SH-SY5Y (cell line): Measurements from ENCODE around the gene OR11L1.

Source experiments
- GATA2 ChIP-seq: IDR thresholded peaks from 2 replicates; pipeline ENCODE4 v1.6.1; 2011; ENCODE audit warnings: mild to moderate bottlenecking, low read depth, low read length
- GATA3 ChIP-seq: IDR thresholded peaks from 2 replicates; pipeline ENCODE4 v1.6.1; 2011; ENCODE audit warnings: low read depth, mild to moderate bottlenecking, low read length, moderate library complexity

Gene OR11L1

DNA sequence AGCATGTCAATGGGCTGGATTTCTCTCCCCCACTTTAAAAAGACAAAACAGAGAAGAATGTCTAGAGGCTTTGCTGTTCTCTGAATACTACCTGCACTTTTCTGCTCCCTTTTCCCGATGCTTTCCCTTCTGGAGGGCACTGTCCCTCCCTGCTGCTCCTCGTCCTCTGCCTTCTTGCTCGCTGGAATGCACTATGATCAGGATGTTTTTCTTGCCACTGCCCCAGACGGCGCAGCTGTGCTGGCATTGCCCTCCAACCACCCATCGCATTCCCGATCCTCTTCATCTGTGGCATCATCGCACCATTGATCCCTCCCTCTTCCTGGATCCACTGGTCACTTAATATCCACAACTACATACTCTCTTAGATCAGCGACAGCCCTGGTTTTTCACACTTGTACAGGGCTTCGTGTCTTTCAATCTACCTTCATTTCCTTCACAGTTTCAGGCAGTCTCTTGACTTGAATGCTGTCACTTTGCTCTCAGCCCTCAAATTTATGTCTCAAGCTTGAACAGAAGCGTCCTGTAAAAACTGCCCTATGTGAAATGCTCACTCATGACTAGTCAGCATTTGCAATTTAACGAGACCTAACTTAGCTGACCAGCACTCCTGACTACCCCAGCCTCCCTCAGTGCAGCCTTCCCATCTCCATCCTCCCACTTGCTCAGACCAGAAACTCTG, 3.5 kb upstream of the OR11L1 start:
- no peak for TF ChIP-seq GATA2
- TF ChIP-seq GATA3: no peak

DNA sequence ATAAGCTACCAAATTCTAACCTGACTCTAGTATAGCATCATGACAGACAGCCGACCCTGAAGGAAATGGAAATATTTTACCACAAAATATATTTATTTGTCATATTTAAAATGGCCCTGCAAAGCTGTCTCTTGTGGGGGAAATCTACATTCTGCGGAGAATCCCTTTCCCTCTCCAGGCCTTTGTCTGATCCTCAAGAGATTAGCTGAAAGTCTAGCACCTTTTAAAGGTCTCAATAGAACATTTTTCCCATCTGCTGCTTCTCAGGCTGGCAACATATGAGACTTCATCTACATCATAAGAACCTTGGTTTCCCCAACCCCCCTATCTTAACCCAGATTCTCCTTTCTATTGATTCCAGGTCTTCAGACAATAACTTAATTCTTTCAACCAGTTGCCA, 1.7 kb upstream of the OR11L1 start:
- TF ChIP-seq GATA2 (no peak), GATA3 (no peak)

DNA sequence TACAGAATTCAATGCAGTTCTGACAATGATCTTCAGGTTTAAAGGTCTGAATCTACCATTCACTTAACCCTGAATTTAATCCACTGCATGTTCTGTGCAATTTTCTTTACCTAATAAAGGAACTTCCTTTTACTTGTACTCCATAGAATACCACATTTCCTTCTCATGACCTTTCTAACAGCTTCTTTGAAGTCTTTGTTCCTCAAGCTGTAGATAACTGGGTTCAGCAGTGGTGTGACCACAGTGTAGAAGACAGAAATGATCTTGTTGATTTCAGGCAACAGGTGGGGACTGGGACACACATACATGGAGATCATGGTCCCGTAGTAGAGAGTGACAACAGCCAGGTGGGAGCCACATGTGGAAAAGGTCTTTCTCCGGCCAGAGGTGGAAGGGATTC, 878 bp downstream of the OR11L1 start:
- TF ChIP-seq GATA2: no peak
- no peak for TF ChIP-seq GATA3

DNA sequence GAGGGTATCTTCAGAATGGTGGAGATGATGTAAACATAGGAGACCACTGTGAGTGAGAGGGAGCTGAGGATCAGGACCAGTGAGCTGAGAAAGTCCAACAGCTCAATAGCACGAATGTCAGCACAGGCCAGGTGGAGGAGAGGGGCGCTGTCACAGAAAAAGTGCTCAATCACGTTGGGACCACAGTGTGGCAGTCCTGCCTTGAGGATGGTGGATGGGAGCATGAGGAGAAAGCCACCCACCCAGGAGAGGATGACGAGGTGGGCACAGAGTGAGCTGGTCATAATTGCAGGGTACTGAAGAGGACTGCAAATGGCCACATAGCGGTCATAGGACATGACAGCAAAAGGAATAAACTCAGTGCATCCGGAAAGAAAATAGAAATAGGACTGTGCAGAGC, 8.1 kb downstream of the OR11L1 start:
- TF ChIP-seq GATA3: no peak
- TF ChIP-seq GATA2: no peak

DNA sequence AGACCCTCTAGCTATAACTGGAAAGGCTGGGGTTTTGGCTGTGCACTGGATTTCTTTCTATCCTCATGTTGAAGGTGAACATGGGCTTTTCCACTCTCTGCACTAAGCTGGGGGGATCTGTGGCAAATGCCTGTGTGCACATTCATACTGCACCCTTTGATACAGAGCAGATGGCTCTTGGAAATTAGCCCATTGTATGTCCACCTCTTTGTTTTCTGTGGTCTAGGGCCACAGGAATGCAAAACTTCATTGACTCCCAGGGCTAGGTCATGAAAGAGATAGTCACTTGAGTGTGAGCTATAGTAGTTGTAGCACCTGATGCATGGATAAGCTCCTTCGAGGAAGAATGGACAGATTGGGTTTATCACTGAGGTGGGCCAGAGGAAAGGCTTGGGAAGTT, 12.0 kb downstream of the OR11L1 start:
- TF ChIP-seq GATA2 (no peak), GATA3 (no peak)

DNA sequence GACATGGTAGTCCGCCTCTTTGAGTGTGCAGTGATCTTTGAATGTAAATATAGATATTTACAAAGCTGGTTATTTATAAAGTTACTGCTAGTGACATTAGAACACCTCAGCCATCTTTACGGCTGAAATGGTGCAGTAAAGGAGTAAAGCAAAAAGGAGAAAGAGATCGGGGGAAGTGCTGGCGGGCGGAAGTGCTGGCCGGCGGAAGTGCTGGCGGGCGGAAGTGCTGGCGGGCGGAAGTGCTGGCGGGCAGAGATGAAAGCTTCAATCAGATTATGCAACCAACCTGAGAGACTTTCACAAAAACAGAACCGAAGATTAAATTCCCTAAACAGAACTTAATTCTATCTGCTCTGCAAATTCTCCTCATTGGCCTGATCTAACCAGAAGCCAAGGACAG, 16.3 kb downstream of the OR11L1 start:
- TF ChIP-seq GATA2: no peak
- TF ChIP-seq GATA3: no peak

DNA sequence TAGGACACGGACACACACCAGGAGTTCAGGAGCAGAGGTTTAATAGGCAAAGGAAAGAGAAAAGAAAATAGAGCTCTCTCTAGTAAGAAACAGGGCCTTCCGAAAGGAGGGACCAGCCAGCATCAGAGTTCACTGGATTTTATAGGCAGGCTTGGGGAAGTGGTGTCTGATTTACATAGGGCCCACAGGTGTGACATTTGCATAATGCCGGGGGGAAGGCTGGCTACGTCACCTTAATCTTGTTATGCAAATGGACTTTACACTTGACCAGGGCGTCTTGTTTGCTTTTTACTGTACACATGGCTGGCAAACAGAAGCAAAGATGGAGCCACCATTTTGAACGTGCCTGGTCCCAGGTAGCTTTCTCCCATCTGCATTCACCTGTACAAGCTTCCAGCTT, 17.7 kb downstream of the OR11L1 start, which contains the start of gene OR14A16:
TSS of gene OR14A16 (minus strand) at position 97 of the 400 bp plus-strand sequence. CDS start 8,390 bp downstream, outside the sequence.
- TF ChIP-seq GATA2 (no peak), GATA3 (no peak)

DNA sequence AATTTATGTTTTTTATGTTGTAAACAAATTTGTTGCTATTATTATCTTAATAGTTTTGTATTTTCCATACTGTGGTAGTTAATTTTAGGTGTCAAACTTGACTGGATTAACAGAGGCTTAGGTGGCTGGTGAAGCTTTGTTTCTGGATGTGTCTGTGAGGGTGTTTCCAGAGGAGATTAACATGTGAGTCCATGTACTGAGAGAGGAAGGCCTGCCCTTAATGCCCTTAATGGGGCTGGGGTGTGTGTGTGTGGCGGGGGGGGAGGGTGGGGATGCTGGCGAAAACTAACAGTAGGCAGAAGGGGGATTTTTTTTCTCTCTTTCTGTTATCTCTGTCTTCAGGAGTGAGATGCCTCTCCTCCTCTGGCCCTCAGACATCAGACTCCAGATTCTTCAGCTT, 19.6 kb downstream of the OR11L1 start:
- no peak for TF ChIP-seq GATA2

DNA sequence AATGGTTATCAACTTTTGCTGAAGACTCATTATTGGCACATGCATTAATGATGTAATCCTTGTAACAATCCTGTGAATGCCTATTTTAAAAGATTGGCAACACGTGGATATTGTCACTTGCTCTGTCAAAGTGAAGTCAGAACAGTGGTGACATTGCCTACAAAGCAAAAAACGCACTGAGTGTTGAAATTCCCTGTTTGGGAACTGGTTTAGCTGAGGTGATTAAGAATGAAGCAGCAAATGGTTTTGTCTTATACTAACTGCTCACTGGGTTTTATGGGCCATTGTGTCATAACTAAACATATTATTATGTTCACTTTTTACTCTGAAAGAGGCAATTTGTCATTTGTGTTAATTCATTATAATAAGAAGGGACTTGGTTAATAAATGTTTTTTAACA, 29.1 kb downstream of the OR11L1 start:
- no peak for TF ChIP-seq GATA3
- no peak for TF ChIP-seq GATA2

DNA sequence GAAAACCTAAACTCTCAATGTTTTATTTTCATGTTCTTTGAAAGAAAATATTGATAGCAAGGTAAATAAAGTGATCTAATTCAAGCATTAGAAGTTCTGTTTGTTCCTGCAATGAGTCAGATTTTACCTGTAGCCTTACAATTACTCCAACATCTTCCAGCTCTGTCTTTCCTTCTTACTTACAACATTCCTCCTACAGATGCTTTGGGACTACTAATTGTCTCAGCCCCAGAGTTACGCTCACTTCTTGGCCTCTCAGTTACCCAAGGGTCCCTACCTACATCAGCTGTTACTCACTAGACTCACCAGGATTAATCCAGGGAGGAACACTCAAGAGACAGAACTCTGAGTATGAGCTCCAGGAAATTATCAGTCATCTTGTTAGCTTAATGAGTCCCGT, 44.2 kb downstream of the OR11L1 start:
- TF ChIP-seq GATA2 (no peak), GATA3 (no peak)
